ENCODE measurements around the gene RAB11FIP3. TPM values are rescaled to one million over a fixed set of nuclear protein-coding genes. Genes with fewer than 3 reads are reported as not detected.
"Not testable (repeated sequence)": the region's sequence is repeated elsewhere in the genome, so short reads cannot be mapped to it uniquely, and the experiment has no call there.

The RAB11FIP3 gene
- total RNA-seq, 2 donors from 2014 or later = 19.9 to 43.8 TPM

DNA sequence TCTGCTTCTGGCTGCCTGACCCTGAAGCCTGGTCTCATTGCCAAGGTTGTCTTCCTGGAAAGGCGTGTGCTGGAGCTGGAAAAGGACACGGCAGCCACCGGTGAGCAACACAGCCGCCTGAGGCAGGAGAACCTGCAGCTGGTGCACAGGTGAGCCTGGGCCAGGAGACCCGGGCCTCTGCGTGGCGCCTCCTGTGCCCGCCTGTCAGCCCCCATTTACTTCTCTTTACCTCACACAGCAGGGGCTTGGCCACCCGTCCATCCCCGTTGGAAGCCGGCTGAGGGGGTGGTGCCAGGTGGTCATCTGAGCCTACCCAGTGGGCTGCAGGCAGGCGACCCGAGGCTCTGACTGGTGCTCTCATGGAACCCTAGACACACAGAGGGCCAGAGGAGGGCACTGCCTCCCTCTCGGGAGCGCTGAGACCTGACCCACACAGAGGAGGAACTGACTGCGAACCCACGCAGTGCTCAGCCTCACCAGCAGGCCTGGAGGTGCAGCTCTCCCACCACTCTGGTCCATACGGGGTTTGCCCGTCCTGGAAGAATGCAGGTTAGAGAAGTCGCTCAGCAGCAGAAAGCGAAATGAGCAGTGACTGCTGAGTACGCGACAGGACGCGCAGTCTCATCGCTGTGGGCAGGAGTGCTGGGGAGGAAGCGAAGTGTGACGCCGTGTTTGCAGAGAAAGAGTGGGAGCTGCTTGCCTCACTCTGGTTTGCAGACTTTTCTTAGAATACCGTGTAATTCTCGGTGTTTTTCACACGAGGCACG, 80.2 kb downstream of the RAB11FIP3 start:
- no peak for DNase-seq (ENCODE audit: low spot score)
- TF ChIP-seq, protein P1, sequence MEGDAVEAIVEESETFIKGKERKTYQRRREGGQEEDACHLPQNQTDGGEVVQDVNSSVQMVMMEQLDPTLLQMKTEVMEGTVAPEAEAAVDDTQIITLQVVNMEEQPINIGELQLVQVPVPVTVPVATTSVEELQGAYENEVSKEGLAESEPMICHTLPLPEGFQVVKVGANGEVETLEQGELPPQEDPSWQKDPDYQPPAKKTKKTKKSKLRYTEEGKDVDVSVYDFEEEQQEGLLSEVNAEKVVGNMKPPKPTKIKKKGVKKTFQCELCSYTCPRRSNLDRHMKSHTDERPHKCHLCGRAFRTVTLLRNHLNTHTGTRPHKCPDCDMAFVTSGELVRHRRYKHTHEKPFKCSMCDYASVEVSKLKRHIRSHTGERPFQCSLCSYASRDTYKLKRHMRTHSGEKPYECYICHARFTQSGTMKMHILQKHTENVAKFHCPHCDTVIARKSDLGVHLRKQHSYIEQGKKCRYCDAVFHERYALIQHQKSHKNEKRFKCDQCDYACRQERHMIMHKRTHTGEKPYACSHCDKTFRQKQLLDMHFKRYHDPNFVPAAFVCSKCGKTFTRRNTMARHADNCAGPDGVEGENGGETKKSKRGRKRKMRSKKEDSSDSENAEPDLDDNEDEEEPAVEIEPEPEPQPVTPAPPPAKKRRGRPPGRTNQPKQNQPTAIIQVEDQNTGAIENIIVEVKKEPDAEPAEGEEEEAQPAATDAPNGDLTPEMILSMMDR (IDR thresholded peaks at IDR 0.05) = no peak
- H3K27ac ChIP-seq = no peak overlapping the region
- H3K4me3 ChIP-seq = no peak overlapping the region
- no peaks in the 10 kb centered on the region for H3K9me3 ChIP-seq
- H3K36me3 ChIP-seq = peaks cover 10% of the 10 kb centered on the region
- H3K27me3 ChIP-seq = no peaks in the 10 kb centered on the region
- no peaks in the 10 kb centered on the region for H3K4me1 ChIP-seq

- Histone ChIP-seq H3K27me3 (no peaks in the 10 kb centered on the region), H3K9me3 (no peaks in the 10 kb centered on the region), H3K4me3 (no peak overlapping the region), H3K4me1 (no peaks in the 10 kb centered on the region), H3K36me3 (peaks cover 10% of the 10 kb centered on the region), H3K27ac (no peak overlapping the region)
- DNase-seq (ENCODE audit: low spot score) = no peak
- TF ChIP-seq, protein P1 (IDR thresholded peaks at IDR 0.05) = no peak
Measured at GRCh38 chr16:506246-506546, 80.7 kb downstream of the RAB11FIP3 start.

- H3K4me3 ChIP-seq; H3K4me1 ChIP-seq; H3K36me3 ChIP-seq; DNase-seq (ENCODE audit: low spot score); H3K9me3 ChIP-seq; H3K27ac ChIP-seq; H3K27me3 ChIP-seq: not testable (repeated sequence)
Measured at GRCh38 chr16:507527-507926, 82.1 kb downstream of the RAB11FIP3 start.

DNA sequence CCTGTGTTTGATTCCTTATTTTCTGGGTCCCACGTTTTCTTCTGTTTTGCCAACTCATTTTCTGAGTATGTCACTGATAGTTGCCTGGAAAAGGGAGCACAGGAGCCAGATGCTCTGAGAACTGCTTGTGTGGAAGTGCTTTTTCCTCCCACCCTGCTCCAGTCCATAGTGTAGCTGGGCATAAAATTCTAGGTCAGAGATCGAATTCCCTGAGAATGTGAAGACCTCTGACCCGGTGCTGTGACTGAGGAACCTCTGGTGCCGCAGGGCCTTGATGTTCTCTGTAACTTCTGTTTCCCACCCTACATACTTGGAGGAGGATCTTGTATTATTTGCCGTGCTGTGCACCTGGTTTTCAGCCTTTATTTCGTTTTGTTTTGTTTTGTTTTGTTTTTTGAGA, 82.5 kb downstream of the RAB11FIP3 start:
- Histone ChIP-seq H3K9me3 (no peaks in the 10 kb centered on the region), H3K27ac (no peak overlapping the region), H3K36me3 (peaks cover 10% of the 10 kb centered on the region), H3K27me3 (no peaks in the 10 kb centered on the region), H3K4me3 (no peak overlapping the region), H3K4me1 (no peaks in the 10 kb centered on the region)
- DNase-seq (ENCODE audit: low spot score) = no peak
- TF ChIP-seq, protein P1 (IDR thresholded peaks at IDR 0.05) = no peak

- Histone ChIP-seq H3K27me3 (no peaks in the 10 kb centered on the region), H3K9me3 (no peaks in the 10 kb centered on the region), H3K27ac (no peak overlapping the region), H3K4me1 (no peaks in the 10 kb centered on the region), H3K36me3 (peaks cover 10% of the 10 kb centered on the region), H3K4me3 (no peak overlapping the region)
- TF ChIP-seq, protein P1 (IDR thresholded peaks at IDR 0.05) = no peak
- no peak for DNase-seq (ENCODE audit: low spot score)
Measured at GRCh38 chr16:508884-509736, 83.7 kb downstream of the RAB11FIP3 start.

DNA sequence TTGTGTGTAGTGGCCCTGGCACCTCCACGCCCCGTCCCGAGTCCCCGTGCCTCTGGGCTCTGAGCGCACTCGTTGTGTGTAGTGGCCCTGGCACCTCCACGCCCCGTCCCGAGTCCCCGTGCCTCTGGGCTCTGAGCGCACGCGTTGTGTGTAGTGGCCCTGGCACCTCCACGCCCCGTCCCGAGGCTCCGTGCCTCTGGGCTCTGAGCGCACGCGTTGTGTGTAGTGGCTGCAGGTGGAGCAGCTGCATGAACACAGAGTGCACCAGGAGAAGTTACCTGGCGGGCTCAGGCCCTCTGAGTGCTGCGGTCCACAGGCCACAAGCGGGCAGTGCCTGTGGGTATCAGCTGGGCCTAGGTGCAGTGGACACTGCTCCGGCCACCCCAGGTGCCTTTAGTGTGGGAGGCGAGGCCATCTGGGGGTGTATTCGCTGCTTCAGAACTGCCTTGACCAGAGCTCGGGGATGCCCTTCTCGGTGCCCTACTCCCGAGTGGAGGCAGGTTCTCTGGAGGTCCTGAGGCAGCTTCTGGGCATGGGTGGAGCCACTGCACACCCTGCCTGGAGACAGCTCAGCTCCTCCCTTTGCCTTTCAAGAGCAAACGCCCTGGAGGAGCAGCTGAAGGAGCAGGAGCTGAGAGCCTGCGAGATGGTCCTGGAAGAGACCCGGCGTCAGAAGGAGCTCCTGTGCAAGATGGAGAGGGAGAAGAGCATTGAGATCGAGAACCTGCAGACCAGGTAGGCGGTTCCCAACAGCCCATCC, 84.8 kb downstream of the RAB11FIP3 start:
- Histone ChIP-seq H3K4me3 (no peak overlapping the region), H3K27me3 (no peaks in the 10 kb centered on the region), H3K9me3 (no peaks in the 10 kb centered on the region), H3K36me3 (peaks cover 10% of the 10 kb centered on the region), H3K4me1 (no peaks in the 10 kb centered on the region), H3K27ac (no peak overlapping the region)
- TF ChIP-seq, protein P1 (IDR thresholded peaks at IDR 0.05) = no peak
- DNase-seq (ENCODE audit: low spot score) = no peak

Data from right atrium auricular region (tissue), 2 donors.